Heart left ventricle (tissue), 16 donors: ENCODE measurements around the gene MEG3. TPM values are rescaled to one million over a fixed set of nuclear protein-coding genes. Genes with fewer than 3 reads are reported as not detected.
A peak's percentile ranks its signal among the peaks of the same experiment; 100 is the strongest.

Source experiments
- ATAC-seq, 4 donors: fragments of 200-7000 bp; cut with Tn5 transposase; one replicate each; pipeline ENCODE4 v1.9.1; 2020 to 2022; ENCODE audit warnings: moderate library complexity in 4 of 4, mild to moderate bottlenecking in 3 of 4, moderate number of reproducible peaks in 1 of 4
- DNase-seq, 5 donors: peaks; one replicate each; pipeline ENCODE4 v3.0.0-alpha.2; 2020
- H3K27ac ChIP-seq, 12 donors: fragments of 200-600 bp; sonication (generic) in 4 of 12; one replicate each; pipeline versions ENCODE4 v1.5.0 to v1.8.0; 2016 to 2022; ENCODE audit warnings: mild to moderate bottlenecking in 2 of 12
- H3K27me3 ChIP-seq, 9 donors: fragments of 200-600 bp; sonication (generic) in 2 of 9; one replicate each; pipeline versions ENCODE4 v1.5.1 to v1.8.0; 2016 to 2022; ENCODE audit warnings: mild to moderate bottlenecking in 3 of 9
- H3K36me3 ChIP-seq, 9 donors: fragments of 200-600 bp; sonication (generic) in 2 of 9; one replicate each; pipeline versions ENCODE4 v1.5.0 to v1.8.0; 2018 to 2022; ENCODE audit warnings: mild to moderate bottlenecking in 2 of 9
- H3K4me1 ChIP-seq, 12 donors: fragments of 200-600 bp; sonication (generic) in 4 of 12; one replicate each; pipeline versions ENCODE4 v1.5.0 to v1.8.0; 2016 to 2022; ENCODE audit warnings: mild to moderate bottlenecking in 3 of 12
- H3K4me3 ChIP-seq, 12 donors: fragments of 200-600 bp; sonication (generic) in 4 of 12; one replicate each; pipeline versions ENCODE4 v1.5.0 to v1.8.0; 2017 to 2022; ENCODE audit warnings: mild to moderate bottlenecking in 9 of 12, moderate library complexity in 4 of 12
- H3K9me3 ChIP-seq, 12 donors: fragments of 200-600 bp; sonication (generic) in 4 of 12; one replicate each; pipeline versions ENCODE4 v1.5.0 to v1.8.0; 2016 to 2022; ENCODE audit warnings: mild to moderate bottlenecking in 1 of 12
- CTCF ChIP-seq, 12 donors: fragments of 200-600 bp; sonication (generic) in 4 of 12; IDR thresholded peaks; one replicate each; pipeline versions ENCODE4 v1.5.0 to v1.8.0; 2018 to 2022; ENCODE audit warnings: antibody characterized with exemption in 12 of 12, mild to moderate bottlenecking in 5 of 12
- POLR2A ChIP-seq, 2 donors: fragments of 450-650 bp; IDR thresholded peaks; one replicate each; pipeline ENCODE4 v1.6.1; 2017; ENCODE audit warnings: antibody characterized with exemption in 2 of 2, mild to moderate bottlenecking in 2 of 2, moderate library complexity in 2 of 2
- WGBS, 4 donors: extraction: QIAGEN DNeasy Blood & Tissue Kit in 2 of 4; methylation state at CpG; one replicate each; pipeline versions ENCODE4 v1.1.5 to v1.1.7; 2013 to 2018; 5-methylcytosine and 5-hydroxymethylcytosine counted together
- intact Hi-C, 10 donors: fragments of 100-400 bp; cut with DNase I; formaldehyde crosslinking; loops; one replicate each; pipeline versions ENCODE4 v1.11.1 to v1.14.2; 2022
- polyA plus RNA-seq, 2 donors: library from polyadenylated mRNA; stranded (reverse); fragments of 200-250 nt; gene quantifications; one replicate each; pipeline ENCODE4 v1.2.3, GENCODE V29; 2013
- total RNA-seq, 9 donors: library from RNA; depleted of rRNA in 2 of 9; stranded (reverse); fragments of >200 nt in 2 of 9; fragmentation: NEBNext Ultra II Directional in 3 of 9; extraction: Animal tissue kit (Norgen Biotek cat#: 25700) in 3 of 9; gene quantifications; one replicate each; pipeline versions ENCODE4 v1.1.0 to v1.2.4, GENCODE V29; 2016 to 2023
- donor health status: ischemic (EF 13 %, LVEDD 7.1; RV severe dilation, severe dysfunction).
- donor health status: healthy with polysubstance abuse.
- donor health status: DM: no; HTN: yes; CAD: no.
- donor health status: DM: no; HTN: no; CAD: no.
- donor health status: ischemic (EF 25% LVEDD 6.9; RV normal size, moderate dysfunction).
- donor health status: ischemic (EF 25% LVEDD 5.7; RV mildly dilated, moderate dysfunction).
- donor health status: healthy.
- donor health status: DM: yes; HTN: yes; CAD: no.
- donor health status: ischemic (EF 35%, LVEDD 5.7; RV mildly dilated, moderate dysfunction).
- donor health status: nonischemic (EF 11% LVEDD 7.7; RV severe dilation, severe dysfunction).
- donor health status: DM: yes; HTN: yes; CAD: no.
- donor health status: PGD.
- donor health status: ischemic (EF 29% LVEDD 5.4; RV normal size, mild dysfunction).
- donor health status: nonischemic (EF 23%, LVEDD 6.1; RV moderate dilation, normal function).

MEG3 gene
- total and polyA plus RNA-seq, 11 donors: 3.6 to 37.7 (median 9.9) TPM

GRCh38 chr14:100861937-100862247 is 36.0 kb downstream of the MEG3 start:
- WGBS, 4 donors: 77 to 83% (median 80%) methylated on average over 2 of the region's 2 CpGs
- intact Hi-C loops: no loop called here
- Histone ChIP-seq H3K27ac (no peak overlapping the region), H3K4me1 (no peaks in the 10 kb centered on the region), H3K27me3 (peaks cover 0 to 13% (median 0%) of the 10 kb centered on the region in 9 donors), H3K4me3 (no peak overlapping the region), H3K9me3 (no peaks in the 10 kb centered on the region), H3K36me3 (no peaks in the 10 kb centered on the region)
- TF ChIP-seq CTCF (IDR thresholded peaks at IDR 0.05): no peak
- DNase-seq: no peak
- no peak for ATAC-seq

GRCh38 chr14:100862277-100862676 is 36.4 kb downstream of the MEG3 start:
- Histone ChIP-seq H3K4me1 (no peaks in the 10 kb centered on the region), H3K4me3 (no peak overlapping the region), H3K36me3 (no peaks in the 10 kb centered on the region), H3K27me3 (peaks cover 0 to 13% (median 0%) of the 10 kb centered on the region in 9 donors), H3K9me3 (no peaks in the 10 kb centered on the region), H3K27ac (no peak overlapping the region)
- TF ChIP-seq POLR2A (IDR thresholded peaks at IDR 0.05) (no peak), CTCF (IDR thresholded peaks at IDR 0.05) (no peak)
- intact Hi-C loops: no loop called here
- ATAC-seq (no peak), DNase-seq (peak in 3 of 5 donors; percentile 11 to 28 (median 23))
- WGBS, 4 donors: 61 to 96% (median 91%) methylated on average over 3 of the region's 3 CpGs

- ATAC-seq (no peak), DNase-seq (peak in 1 of 5 donors; percentile 1)
- no peak for TF ChIP-seq CTCF (IDR thresholded peaks at IDR 0.05)
- TF ChIP-seq POLR2A (IDR thresholded peaks at IDR 0.05): no peak
- Histone ChIP-seq H3K27ac (no peak overlapping the region), H3K27me3 (peaks cover 0 to 13% (median 0%) of the 10 kb centered on the region in 9 donors), H3K36me3 (no peaks in the 10 kb centered on the region), H3K4me1 (no peaks in the 10 kb centered on the region), H3K4me3 (no peak overlapping the region), H3K9me3 (no peaks in the 10 kb centered on the region)
- intact Hi-C loops: no loop called here
- 94 to 100% (median 99%) methylated on average over 2 of the region's 2 CpGs for WGBS, 4 donors
These were observed 36.9 kb downstream of the MEG3 start for GRCh38 chr14:100862793-100863192.

GRCh38 chr14:100864206-100864605 is 38.3 kb downstream of the MEG3 start:
- ATAC-seq (no peak), DNase-seq (peak in 3 of 5 donors; percentile 0 to 20 (median 2))
- 83 to 92% (median 90%) methylated on average over 8 to 10 of the region's 10 CpGs for WGBS, 4 donors
- H3K27ac ChIP-seq: no peak overlapping the region
- H3K4me1 ChIP-seq: no peaks in the 10 kb centered on the region
- H3K4me3 ChIP-seq: no peak overlapping the region
- intact Hi-C loops: no loop called here
- peaks cover 0 to 9% (median 0%) of the 10 kb centered on the region in 9 donors for H3K27me3 ChIP-seq
- H3K9me3 ChIP-seq: no peaks in the 10 kb centered on the region
- TF ChIP-seq CTCF (IDR thresholded peaks at IDR 0.05) (no peak), POLR2A (IDR thresholded peaks at IDR 0.05) (no peak)
- H3K36me3 ChIP-seq: no peaks in the 10 kb centered on the region
